SK-N-SH (cell line): ENCODE results near the gene CELA3A.

Experiments used
- CTCF ChIP-seq: fragments of 200-600 bp; sonication (generic); IDR thresholded peaks from 2 replicates; pipeline ENCODE4 v1.6.1; 2017; ENCODE audit warnings: antibody characterized with exemption, mild to moderate bottlenecking, moderate library complexity
- EP300 ChIP-seq, 2 experiments: IDR thresholded peaks; 2 replicates each; pipeline versions ENCODE4 v1.4.0 to v1.6.1; 2012; ENCODE audit warnings: borderline replicate concordance in 1 of 2, low read depth in 1 of 2, low read length in 1 of 2
- EZH2phosphoT487 ChIP-seq: fragments of 200-600 bp; sonication (generic); IDR thresholded peaks from 2 replicates; pipeline ENCODE4 v1.6.1; 2017; ENCODE audit warnings: low read depth, mixed run types, mild to moderate bottlenecking, antibody characterized with exemption, moderate library complexity, borderline replicate concordance
- FOSL2 ChIP-seq: IDR thresholded peaks from 2 replicates; pipeline ENCODE4 v1.4.0; 2012; ENCODE audit warnings: low read depth, mild to moderate bottlenecking, moderate library complexity, borderline replicate concordance
- GABPA ChIP-seq: IDR thresholded peaks from 2 replicates; pipeline ENCODE4 v1.4.0; 2012; ENCODE audit warnings: low read depth, mild to moderate bottlenecking
- GATA2 ChIP-seq: sonication (generic); formaldehyde crosslinking; IDR thresholded peaks from 2 replicates; pipeline ENCODE4 v1.5.0; 2020; ENCODE audit warnings: mild to moderate bottlenecking, missing genetic modification reagents
- MAX ChIP-seq: IDR thresholded peaks from 2 replicates; pipeline ENCODE4 v1.4.0; 2012; ENCODE audit warnings: low read depth
- RAD21 ChIP-seq: IDR thresholded peaks from 2 replicates; pipeline ENCODE4 v1.6.1; 2012; ENCODE audit warnings: mild to moderate bottlenecking, low read length
- RCOR1 ChIP-seq: fragments of 150-350 bp; IDR thresholded peaks from 2 replicates; pipeline ENCODE4 v1.6.1; 2017; ENCODE audit warnings: antibody characterized with exemption, low read length
- SMC3 ChIP-seq: IDR thresholded peaks from 2 replicates; pipeline ENCODE4 v1.6.1; 2012; ENCODE audit warnings: low read depth, low read length, improper control_type of control experiment
- TEAD4 ChIP-seq: IDR thresholded peaks from 2 replicates; pipeline ENCODE4 v1.4.0; 2012; ENCODE audit warnings: mild to moderate bottlenecking, borderline replicate concordance; ENCODE audit not compliant: insufficient read depth
- USF1 ChIP-seq: IDR thresholded peaks from 2 replicates; pipeline ENCODE4 v1.4.0; 2012; ENCODE audit warnings: low read depth, borderline replicate concordance
- USF2 ChIP-seq: fragments of 150-350 bp; IDR thresholded peaks from 2 replicates; pipeline ENCODE4 v1.6.1; 2017; ENCODE audit warnings: antibody characterized with exemption, low read length, low read depth, borderline replicate concordance
- ZBTB33 ChIP-seq: IDR thresholded peaks from 2 replicates; pipeline ENCODE4 v1.4.0; 2012; ENCODE audit warnings: low read depth, borderline replicate concordance

DNA sequence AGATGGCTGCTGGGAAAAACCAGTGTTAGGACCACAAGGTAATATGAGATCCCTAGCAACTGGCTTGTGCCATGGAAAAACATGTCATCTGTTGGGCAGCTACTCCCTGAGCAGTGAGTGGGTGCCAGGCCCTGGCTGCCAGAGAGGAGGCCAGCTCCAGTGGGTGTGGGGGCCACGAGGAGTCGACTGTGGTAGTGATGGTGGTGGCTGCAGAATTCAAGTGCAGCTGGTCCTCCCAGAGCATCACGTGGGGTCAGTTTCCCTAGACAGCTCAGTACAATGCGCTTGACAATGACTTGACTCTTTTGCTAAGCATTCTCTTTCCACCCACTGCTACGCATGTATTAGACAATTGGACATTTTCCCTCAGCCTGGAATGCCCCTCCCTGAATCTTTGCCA lies 36.6 kb downstream of the CELA3A start:
- TF ChIP-seq RAD21 (no peak), CTCF (no peak), RCOR1 (no peak), USF2 (no peak), GATA2 (CRISPR knock-in tag) (no peak), EP300 (IDR thresholded peaks at IDR 0.05; ENCODE audit: borderline replicate concordance in 1 of 2, low read depth in 1 of 2, low read length in 1 of 2) (no peak), MAX (no peak), EZH2phosphoT487 (no peak), USF1 (no peak), FOSL2 (no peak), GABPA (no peak), ZBTB33 (no peak), SMC3 (no peak), TEAD4 (no peak)
